Upper lobe of left lung (tissue), 6 donors: ENCODE data around the gene COA5. TPM values are rescaled to one million over a fixed set of nuclear protein-coding genes. Genes with fewer than 3 reads are reported as not detected.
A peak's percentile ranks its signal among the peaks of the same experiment; 100 is the strongest.

Experiments
- ATAC-seq, 2 donors: fragments of 200-7000 bp; cut with Tn5 transposase; one replicate each; pipeline ENCODE4 v1.9.1; 2022; ENCODE audit warnings: mild to moderate bottlenecking in 2 of 2, moderate library complexity in 2 of 2; ENCODE audit not compliant: low FRiP score in 2 of 2
- DNase-seq, 2 donors: peaks; one replicate each; pipeline ENCODE4 v3.0.0-alpha.2; 2019 to 2020
- H3K27ac ChIP-seq, 4 donors: fragments of 200-600 bp; sonication (generic); one replicate each; pipeline ENCODE4 v1.5.1; 2016 to 2019
- H3K27me3 ChIP-seq, 4 donors: fragments of 200-600 bp; sonication (generic); one replicate each; pipeline ENCODE4 v1.5.1; 2017 to 2019
- H3K36me3 ChIP-seq, 4 donors: fragments of 200-600 bp; sonication (generic); one replicate each; pipeline ENCODE4 v1.5.1; 2016 to 2019
- H3K4me1 ChIP-seq, 4 donors: fragments of 200-600 bp; sonication (generic); one replicate each; pipeline ENCODE4 v1.5.1; 2018 to 2019
- H3K4me3 ChIP-seq, 4 donors: fragments of 200-600 bp; sonication (generic); one replicate each; pipeline ENCODE4 v1.5.1; 2017 to 2019; ENCODE audit warnings: mild to moderate bottlenecking in 2 of 4, moderate library complexity in 1 of 4
- H3K9me3 ChIP-seq, 4 donors: fragments of 200-600 bp; sonication (generic); one replicate each; pipeline ENCODE4 v1.5.1; 2018 to 2019
- EP300 ChIP-seq, 4 donors: sonication (generic); formaldehyde crosslinking; IDR thresholded peaks; one replicate each; pipeline ENCODE4 v1.5.1; 2017; ENCODE audit warnings: antibody characterized with exemption in 4 of 4, control low read depth in 2 of 4
- POLR2A ChIP-seq, 4 donors: fragments of 450-650 bp; IDR thresholded peaks; one replicate each; pipeline ENCODE4 v1.5.1; 2016 to 2017; ENCODE audit warnings: antibody characterized with exemption in 4 of 4, mild to moderate bottlenecking in 2 of 4
- POLR2AphosphoS5 ChIP-seq, 2 donors: sonication (generic); formaldehyde crosslinking; IDR thresholded peaks; one replicate each; pipeline ENCODE4 v1.5.1; 2017; ENCODE audit warnings: antibody characterized with exemption in 2 of 2
- WGBS, 2 donors: methylation state at CpG; one replicate each; pipeline ENCODE4 v1.1.5; 2017 to 2018; 5-methylcytosine and 5-hydroxymethylcytosine counted together
- total RNA-seq, 6 donors: library from RNA; depleted of rRNA in 4 of 6; stranded (reverse); fragments of >200 nt in 4 of 6; gene quantifications; one replicate each; pipeline versions ENCODE4 v1.1.0 to v1.2.1, GENCODE V29; 2016 to 2021
- TF ChIP-seq, protein P1 (sequence below), 6 experiments: fragments of 450-650 bp in 4 of 6; fragments of 200-600 bp in 2 of 6; sonication (generic) in 2 of 6; IDR thresholded peaks; one replicate each; pipeline ENCODE4 v1.5.1; 2016 to 2019; ENCODE audit warnings: antibody characterized with exemption in 6 of 6
- donor health status: DM: no; HTN: no; CAD: no; lungs with moderate emphysema.
- donor health status: DM: no; HTN: yes; CAD: no; lungs with severe emphysema.

The COA5 gene
- total RNA-seq, 6 donors from 2014 or later = 22.8 to 37.7 (median 27.0) TPM

DNA sequence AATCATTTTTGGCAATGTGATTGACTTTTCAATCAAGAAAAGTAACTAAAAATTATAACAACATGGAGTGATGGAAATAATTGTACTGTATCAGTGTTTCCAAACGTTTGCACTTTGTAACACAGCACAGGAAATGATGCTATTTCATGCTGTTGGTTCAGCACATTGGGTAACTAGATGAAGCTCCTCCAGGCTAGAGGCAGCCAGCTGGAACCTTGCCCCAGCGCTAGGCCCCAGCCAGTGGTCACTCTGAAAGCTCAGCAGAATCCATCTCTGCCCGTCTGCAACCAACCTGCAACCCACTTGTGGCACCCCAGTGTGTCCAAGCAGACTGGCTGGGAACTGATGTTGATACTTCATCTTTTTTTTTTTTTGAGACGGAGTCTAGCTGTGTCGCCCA, 15.3 kb upstream of the COA5 start:
- DNase-seq (peak in 1 of 2 donors; percentile 32), ATAC-seq (peak in 1 of 2 donors; percentile 73)
- Histone ChIP-seq H3K27me3 (no peaks in the 10 kb centered on the region), H3K36me3 (peaks cover 8 to 59% (median 13%) of the 10 kb centered on the region in 4 donors), H3K4me1 (no peaks in the 10 kb centered on the region), H3K4me3 (no peak overlapping the region), H3K27ac (peak overlapping the region in 1 of 4 donors; percentile 20), H3K9me3 (no peaks in the 10 kb centered on the region)
- TF ChIP-seq POLR2AphosphoS5 (IDR thresholded peaks at IDR 0.05) = no peak
- WGBS, 2 donors = 56 to 73% methylated on average over 5 of the region's 5 CpGs

DNA sequence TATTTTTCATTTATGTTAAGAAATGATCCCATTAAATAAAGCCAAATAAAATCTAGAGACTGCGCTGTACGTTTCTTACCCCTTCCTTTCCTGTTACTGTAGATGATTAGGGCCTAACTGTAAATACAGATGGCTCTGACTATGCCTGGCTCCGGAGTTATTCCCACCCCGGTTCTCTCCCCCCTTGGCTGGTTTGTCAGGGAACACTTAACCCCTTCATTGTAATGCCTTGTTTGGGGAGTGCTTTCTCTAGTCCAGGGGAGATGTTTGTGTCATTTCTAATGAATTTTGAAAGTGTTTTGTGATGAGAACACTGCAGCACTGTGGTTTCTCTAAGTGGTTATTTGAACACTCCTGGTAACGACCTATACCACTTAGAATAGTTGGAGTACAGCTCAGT, 8.8 kb upstream of the COA5 start:
- H3K4me3 ChIP-seq = no peak overlapping the region
- H3K27ac ChIP-seq = no peak overlapping the region
- H3K4me1 ChIP-seq = no peaks in the 10 kb centered on the region
- H3K9me3 ChIP-seq = no peaks in the 10 kb centered on the region
- peaks cover 6 to 93% (median 48%) of the 10 kb centered on the region in 4 donors for H3K36me3 ChIP-seq
- DNase-seq (no peak), ATAC-seq (no peak)
- no peak for TF ChIP-seq POLR2AphosphoS5 (IDR thresholded peaks at IDR 0.05)
- no peak for TF ChIP-seq EP300 (IDR thresholded peaks at IDR 0.05)
- no peak for TF ChIP-seq POLR2A (IDR thresholded peaks at IDR 0.05)
- H3K27me3 ChIP-seq = no peaks in the 10 kb centered on the region
- 51 to 58% methylated on average over 5 of the region's 5 CpGs for WGBS, 2 donors

DNA sequence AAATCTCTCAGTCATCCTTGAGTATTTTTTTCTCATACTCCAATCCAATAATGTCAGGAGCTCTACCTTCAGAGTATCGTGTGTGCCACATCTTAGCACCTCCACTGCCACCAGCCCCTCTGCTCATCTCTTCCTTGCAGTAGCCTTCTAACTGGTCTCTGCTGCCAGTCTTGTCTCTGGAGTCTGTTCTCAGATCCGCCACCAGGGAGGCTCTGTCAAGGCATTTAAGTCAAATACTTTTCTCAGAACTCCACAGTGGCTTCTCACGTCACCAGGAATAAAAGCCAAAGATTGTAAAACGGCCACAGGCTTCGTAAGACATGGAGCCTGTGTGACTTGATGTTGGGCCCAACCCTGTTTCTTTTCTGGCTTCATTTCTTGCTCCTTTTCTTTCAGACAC, 7.2 kb upstream of the COA5 start:
- TF ChIP-seq POLR2AphosphoS5 (IDR thresholded peaks at IDR 0.05) = no peak
- TF ChIP-seq, protein P1, sequence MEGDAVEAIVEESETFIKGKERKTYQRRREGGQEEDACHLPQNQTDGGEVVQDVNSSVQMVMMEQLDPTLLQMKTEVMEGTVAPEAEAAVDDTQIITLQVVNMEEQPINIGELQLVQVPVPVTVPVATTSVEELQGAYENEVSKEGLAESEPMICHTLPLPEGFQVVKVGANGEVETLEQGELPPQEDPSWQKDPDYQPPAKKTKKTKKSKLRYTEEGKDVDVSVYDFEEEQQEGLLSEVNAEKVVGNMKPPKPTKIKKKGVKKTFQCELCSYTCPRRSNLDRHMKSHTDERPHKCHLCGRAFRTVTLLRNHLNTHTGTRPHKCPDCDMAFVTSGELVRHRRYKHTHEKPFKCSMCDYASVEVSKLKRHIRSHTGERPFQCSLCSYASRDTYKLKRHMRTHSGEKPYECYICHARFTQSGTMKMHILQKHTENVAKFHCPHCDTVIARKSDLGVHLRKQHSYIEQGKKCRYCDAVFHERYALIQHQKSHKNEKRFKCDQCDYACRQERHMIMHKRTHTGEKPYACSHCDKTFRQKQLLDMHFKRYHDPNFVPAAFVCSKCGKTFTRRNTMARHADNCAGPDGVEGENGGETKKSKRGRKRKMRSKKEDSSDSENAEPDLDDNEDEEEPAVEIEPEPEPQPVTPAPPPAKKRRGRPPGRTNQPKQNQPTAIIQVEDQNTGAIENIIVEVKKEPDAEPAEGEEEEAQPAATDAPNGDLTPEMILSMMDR (IDR thresholded peaks at IDR 0.05) = no peak
- no peak for TF ChIP-seq POLR2A (IDR thresholded peaks at IDR 0.05)
- TF ChIP-seq EP300 (IDR thresholded peaks at IDR 0.05) = no peak
- ATAC-seq = no peak
- H3K9me3 ChIP-seq = no peaks in the 10 kb centered on the region
- DNase-seq = no peak
- no peaks in the 10 kb centered on the region for H3K27me3 ChIP-seq
- no peak overlapping the region for H3K27ac ChIP-seq
- WGBS, 2 donors = 91 to 96% methylated on average over 5 of the region's 5 CpGs
- H3K4me3 ChIP-seq = no peak overlapping the region
- peaks cover 6 to 93% (median 47%) of the 10 kb centered on the region in 4 donors for H3K36me3 ChIP-seq
- peaks cover 5 to 16% (median 10%) of the 10 kb centered on the region in 4 donors for H3K4me1 ChIP-seq

DNA sequence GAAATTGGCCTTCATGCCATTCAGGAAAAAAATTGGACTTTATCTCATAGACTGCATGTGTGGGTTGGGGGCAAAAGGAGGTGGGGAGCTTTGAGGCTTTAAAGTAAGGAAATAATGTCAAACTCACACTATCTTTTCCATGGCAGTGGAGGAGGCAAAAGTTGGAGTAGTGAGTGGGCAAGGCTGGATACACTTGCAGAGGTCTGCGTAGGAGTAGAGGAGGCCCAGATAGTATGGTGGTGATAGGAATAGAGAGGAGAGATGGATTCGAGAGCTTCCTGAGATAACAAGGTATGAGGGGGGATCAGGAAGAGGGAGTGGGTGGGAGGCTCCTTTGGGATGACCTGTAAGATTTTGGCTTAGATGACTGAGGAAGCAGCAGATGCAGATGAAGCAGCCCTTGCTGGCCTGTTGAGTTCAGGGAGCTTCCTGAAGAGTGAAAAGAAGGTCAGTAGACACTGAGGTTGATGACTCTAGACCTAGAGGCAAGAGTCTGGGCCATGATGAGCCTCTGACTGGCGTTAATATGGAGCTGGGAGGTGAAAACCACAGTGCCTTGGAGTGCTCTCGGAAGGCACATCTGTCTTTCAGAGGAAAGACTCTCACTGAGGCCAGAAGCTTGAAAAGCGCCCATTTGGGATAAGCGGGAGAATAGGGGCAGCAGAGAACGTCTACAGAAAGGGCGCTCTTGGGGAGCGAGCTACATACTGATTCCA, 5.9 kb upstream of the COA5 start:
- H3K4me3 ChIP-seq = no peak overlapping the region
- peaks cover 18 to 29% (median 23%) of the 10 kb centered on the region in 4 donors for H3K4me1 ChIP-seq
- DNase-seq (no peak), ATAC-seq (peak in 1 of 2 donors; percentile 31)
- H3K9me3 ChIP-seq = no peaks in the 10 kb centered on the region
- H3K36me3 ChIP-seq = peaks cover 6 to 88% (median 44%) of the 10 kb centered on the region in 4 donors
- no peaks in the 10 kb centered on the region for H3K27me3 ChIP-seq
- 96 to 97% methylated on average over 9 of the region's 9 CpGs for WGBS, 2 donors
- TF ChIP-seq POLR2A (IDR thresholded peaks at IDR 0.05) (no peak), EP300 (IDR thresholded peaks at IDR 0.05) (no peak), POLR2AphosphoS5 (IDR thresholded peaks at IDR 0.05) (no peak)
- TF ChIP-seq, protein P1 (IDR thresholded peaks at IDR 0.05) = no peak
- H3K27ac ChIP-seq = no peak overlapping the region

DNA sequence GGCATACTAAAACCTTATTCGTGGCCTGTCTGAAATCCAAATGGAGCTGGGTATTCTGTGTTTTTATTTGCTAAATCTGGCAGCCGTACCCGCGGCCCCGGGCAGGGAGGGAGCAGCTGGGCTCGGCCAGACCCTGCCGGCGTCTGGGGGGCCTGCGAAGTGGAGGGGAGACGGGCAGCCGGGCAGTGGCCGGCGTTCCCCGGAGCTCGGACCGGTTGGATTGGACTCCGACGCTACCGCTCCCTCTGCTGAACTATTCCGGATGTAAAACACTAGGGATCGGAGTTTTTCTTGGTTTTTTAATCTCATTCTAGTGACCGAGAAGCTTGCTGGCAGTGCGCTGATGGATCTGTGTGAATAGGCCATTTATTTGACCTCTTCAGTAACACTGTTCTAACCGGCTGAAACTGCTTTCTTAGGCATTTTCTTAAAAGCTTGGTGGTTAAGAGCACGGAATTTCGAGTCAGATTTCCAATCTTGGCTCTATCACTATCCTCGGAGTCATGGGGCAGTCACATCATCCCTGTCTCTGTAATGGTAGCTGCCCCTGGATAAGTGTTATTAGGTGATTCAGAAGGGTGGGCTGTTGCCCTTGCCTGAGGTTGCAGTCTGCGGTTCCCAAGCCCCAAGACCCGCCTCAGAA, 771 bp upstream of the COA5 start:
- H3K4me1 ChIP-seq = peaks cover 34 to 54% (median 40%) of the 10 kb centered on the region in 4 donors
- WGBS, 2 donors = 3 to 4% methylated on average over 28 to 29 of the region's 29 CpGs
- DNase-seq (peak in 1 of 2 donors; percentile 88), ATAC-seq (peak; percentile 38 to 71)
- no peaks in the 10 kb centered on the region for H3K9me3 ChIP-seq
- H3K27me3 ChIP-seq = no peaks in the 10 kb centered on the region
- TF ChIP-seq EP300 (IDR thresholded peaks at IDR 0.05) (no peak), POLR2AphosphoS5 (IDR thresholded peaks at IDR 0.05) (no peak), POLR2A (IDR thresholded peaks at IDR 0.05) (no peak)
- TF ChIP-seq, protein P1 (IDR thresholded peaks at IDR 0.05) = no peak
- peak overlapping the region; percentile 75 to 89 (median 82) for H3K4me3 ChIP-seq
- peaks cover 6 to 37% (median 18%) of the 10 kb centered on the region in 4 donors for H3K36me3 ChIP-seq
- peak overlapping the region; percentile 94 to 99 (median 96) for H3K27ac ChIP-seq
